HG03135 (cell line): Measurements from ENCODE around the gene TET2.

ENCODE experiments used
- ATAC-seq: cut with Tn5 transposase; IDR thresholded peaks from one replicate; pipeline ENCODE4 v1.9.1; 2021; ENCODE audit warnings: mild to moderate bottlenecking, moderate library complexity; ENCODE audit not compliant: unreplicated experiment

The TET2 gene

GRCh38 chr4:105181259-105181658, 34.6 kb downstream of the TET2 start:
- no peak for ATAC-seq

GRCh38 chr4:105182211-105182610, 35.5 kb downstream of the TET2 start:
- no peak for ATAC-seq

GRCh38 chr4:105184316-105184980, 37.8 kb downstream of the TET2 start:
- no peak for ATAC-seq

DNA sequence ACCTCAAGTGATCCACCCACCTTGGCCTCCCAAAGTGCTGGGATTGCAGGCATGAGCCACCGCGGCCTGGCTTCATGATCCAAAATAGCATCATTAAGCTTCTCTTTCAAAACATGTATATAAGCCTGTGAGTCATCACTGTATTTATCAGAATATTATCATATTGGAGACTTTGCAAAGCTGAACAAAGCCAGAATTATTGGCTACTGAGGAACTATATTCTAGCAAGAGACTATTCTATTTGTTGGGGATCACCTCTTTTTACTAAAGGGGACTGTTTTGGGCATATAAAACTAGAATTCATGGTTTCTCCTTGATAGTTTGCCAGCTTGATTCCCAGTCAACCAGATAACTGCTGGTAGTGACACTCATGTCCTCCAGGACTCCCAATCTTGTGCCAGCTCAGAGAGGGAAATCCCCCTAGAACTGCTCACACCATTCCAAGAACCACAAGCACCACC, 40.1 kb downstream of the TET2 start:
- ATAC-seq: no peak

- ATAC-seq: no peak
Observed at GRCh38 chr4:105189855-105190650, 43.4 kb downstream of the TET2 start.

DNA sequence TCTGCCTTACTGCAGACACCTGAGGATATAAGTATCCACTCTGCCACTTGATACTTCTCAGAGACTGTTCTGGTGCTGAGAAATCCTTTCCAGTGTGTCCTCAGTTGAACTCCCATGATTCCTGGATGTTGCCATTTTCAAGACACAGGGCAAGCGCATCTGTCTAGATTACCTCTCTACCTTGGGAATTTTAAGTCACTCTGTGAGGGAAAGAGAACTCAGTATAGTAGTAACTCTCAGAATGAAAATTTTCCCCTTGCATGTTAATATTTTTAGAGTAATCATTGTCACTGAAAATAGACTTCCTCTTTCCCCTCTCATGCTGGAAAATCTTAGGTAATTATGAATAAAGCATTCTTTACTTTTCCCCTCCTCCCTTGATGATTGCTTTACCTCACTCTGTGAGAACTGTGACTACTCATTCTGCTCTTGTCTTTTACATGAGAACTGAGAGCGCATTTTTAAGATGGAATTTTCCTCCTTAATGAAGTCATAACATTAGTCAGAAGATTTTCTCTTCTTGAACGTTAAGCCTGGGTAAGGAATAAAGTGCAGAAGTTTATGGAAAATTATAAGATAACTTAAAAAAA, 45.0 kb downstream of the TET2 start:
- peak; percentile 41 for ATAC-seq

DNA sequence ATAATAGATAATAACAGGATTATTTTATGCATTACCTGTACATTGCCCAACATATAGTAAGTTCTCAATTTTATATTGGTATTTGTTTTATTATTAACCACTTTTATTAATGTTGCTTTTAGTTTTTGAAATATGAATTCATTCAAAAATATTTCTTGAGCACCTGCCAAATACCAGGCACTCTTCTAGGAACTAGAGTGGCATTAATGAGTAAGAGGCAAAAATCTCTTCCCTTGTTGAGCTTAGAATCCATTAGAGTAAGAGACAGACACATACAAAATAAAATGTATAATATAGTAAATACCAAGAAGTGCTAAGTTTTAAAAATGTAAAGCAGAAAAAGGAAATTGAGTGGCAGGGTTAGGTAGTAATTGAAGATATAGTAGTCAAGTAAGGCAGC, 45.8 kb downstream of the TET2 start:
- ATAC-seq: no peak

DNA sequence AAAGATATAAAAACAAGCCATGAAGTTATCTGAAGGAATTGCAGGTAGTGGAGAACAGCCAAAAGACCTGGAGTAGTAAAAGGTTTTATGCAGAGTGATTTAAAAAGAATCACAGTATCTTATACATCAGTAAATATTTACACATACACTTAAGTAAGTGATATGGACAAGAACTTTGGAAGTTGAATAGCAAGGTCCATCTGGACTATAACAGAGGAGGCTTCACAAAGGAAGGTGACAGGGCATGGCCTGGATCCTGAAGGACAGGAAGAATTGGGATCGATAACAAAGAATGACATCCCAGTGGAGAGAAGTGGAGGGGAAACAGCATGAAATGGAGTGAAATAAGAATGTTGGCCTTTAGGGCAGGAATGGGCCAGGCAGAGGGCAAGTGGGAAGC, 46.2 kb downstream of the TET2 start:
- no peak for ATAC-seq

- no peak for ATAC-seq
Observed at GRCh38 chr4:105193536-105193935, 46.9 kb downstream of the TET2 start.

DNA sequence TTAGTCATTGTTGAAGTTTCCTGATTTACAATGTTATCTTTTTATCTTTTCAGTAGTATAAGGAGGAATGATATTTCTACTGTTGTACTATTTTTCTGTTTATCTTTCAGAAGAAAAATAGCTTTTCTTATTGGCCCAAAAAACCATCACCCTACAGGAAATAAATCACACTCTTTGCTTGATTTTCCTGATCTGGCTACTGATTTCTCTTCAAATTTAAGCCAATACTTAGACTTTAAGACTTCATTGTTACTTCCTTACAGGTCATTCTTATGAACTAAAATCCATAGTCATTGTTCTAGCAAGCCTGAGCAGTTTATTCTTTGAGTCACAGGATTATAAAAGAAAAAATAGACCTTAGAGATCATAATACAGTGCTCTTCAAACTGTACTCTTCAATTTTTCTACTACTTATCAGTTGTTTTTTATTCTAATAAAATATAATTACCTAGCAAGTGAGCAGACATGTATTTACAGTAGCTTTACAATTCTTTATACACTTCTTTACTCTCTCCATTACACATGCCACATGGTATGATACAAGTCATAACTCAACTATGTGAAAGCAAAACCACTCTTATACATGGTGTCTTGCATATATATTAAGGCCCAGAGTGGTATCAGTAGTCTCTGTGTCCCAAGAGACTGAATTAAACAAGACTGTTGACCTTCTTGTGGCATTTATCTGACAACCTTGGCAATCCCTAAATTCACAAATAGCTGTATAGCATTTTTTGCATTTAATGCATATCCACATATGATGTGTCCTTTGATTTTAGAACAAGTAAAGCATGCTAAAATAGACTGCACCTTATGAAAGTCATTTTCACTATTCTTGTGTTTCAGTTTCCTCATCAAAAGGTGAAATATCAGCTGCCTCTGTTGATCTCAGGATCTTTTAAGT, 47.9 kb downstream of the TET2 start:
- peak; percentile 96 for ATAC-seq

DNA sequence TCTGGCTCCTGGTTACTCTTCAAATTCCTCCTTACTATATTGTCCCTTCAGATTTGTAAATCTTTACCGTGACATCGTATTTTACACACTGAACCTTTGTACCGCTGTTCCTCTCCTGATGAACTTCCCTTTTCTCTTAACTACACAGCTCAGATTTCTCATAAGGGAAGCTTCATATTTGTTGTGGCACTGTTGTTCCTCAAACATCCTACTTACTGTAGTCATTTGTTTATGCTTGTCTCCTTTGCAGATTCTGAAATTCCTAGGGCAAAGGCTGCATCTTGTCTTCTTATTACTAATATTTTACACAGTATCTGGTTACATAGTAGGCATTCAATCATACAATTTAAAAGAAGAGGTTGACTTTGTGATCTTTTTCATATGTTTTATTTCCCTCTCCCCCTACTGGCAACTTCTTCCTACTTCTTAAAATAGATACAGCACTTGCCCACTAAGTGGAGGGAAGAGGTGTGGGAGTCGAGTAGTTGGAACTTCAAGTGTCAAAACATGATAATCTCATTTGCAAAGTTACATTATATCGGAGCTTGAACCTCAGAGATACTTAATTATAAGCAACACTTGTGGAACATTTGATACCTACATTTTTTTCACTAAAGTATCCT, 50.0 kb downstream of the TET2 start:
- ATAC-seq: no peak

- no peak for ATAC-seq
Observed at GRCh38 chr4:105197777-105198176, 51.1 kb downstream of the TET2 start.

- ATAC-seq: no peak
Observed at GRCh38 chr4:105198541-105198940, 51.9 kb downstream of the TET2 start.

DNA sequence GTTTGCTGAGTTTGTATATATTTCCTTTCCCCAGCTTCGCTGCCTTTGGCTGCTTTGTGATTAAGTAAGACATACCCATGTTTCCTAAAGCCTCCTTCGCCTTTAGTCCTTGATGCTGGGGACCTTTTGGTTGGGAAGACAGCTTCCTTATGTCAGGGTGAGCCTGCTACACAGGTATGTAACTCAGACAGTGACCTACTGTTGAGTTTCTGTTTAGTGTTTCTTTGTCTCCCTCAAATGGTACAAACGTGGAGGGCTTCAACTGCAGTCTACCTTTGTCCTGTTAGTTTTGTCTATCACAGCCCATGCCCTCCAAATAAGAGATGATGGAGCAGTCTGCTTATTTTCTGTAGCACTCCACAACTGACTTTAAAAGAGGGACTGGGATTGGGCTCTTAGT, 59.5 kb downstream of the TET2 start:
- ATAC-seq: no peak

- no peak for ATAC-seq
Observed at GRCh38 chr4:105207386-105207785, 60.7 kb downstream of the TET2 start.

DNA sequence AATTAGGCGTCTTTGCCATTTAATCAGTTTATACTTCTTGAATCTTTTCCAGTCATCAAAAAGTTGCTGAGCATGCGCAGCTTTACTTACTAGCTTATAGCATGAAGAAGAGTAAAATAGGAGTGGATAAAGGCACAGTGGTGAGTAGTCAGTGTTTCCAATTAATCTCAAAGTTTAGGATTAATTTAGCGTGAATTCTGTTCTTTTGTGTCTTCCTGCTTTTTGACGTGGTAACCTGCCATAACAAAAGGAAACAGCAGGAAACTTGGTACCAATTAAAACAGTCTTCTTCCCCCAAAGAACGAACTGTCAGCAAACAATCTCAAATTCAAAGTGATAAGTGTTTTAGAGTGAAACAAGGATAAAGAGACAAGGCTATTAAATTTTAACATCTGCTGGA, 61.9 kb downstream of the TET2 start:
- ATAC-seq: no peak

- ATAC-seq: no peak
Observed at GRCh38 chr4:105210916-105211315, 64.2 kb downstream of the TET2 start.

DNA sequence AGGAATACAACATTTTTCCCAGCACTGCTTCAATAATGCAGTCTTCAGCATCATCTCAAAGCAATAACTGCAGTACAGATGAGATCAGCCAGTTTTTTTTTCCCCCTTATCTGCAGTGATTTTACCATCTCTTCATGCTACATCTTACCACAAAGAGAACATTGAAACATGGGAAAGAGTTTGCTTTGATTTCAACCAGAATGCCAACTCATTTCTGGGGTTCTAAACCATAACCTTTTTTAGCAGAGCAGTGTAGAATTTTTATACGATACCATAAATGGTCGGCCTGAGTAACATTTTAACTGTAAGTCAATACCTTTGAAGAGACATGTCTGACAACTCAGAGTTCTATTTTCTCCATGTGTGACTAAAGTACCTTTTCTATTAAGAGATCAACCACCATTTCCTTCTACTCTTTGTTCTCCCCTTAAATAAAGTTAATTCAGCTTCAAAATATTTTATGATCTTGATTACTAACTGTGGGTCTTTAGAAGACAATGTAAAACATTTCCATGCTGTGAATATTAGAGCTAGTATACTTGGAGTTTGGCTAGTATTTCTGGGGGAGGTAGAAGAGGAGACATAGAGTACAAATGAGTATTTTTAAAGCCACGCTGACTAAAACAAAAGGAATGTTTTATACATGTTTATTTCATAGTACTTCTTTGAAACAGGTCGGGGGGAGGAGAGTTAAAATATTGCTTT, 69.1 kb downstream of the TET2 start:
- peak; percentile 57 for ATAC-seq

DNA sequence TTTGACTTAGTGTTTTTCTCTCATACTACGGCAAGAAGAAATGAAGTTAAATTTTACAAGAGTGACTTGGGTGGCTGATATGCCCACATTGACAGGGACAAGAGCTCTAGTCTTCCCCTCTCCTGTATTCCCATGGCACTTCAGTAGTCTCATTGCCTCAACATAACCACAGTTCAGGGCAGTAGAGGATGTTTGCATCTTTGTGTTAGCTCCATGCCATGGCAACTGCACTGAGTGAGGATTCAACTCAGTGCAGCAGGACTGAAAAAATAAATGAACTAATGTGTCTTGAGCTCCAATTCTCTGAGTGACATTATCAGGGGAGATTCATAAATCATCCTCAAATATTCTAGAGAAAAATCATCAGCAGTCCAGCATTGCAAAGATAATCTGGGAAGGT, 78.8 kb downstream of the TET2 start:
- no peak for ATAC-seq

GRCh38 chr4:105227054-105227453, 80.4 kb downstream of the TET2 start:
- no peak for ATAC-seq
